NCI-H187 treated with DMSO at 0.1 percent for 48 hours (cell line): Measurements from ENCODE around the gene SIRT1.
"Not testable (repeated sequence)": the region's sequence is repeated elsewhere in the genome, so short reads cannot be mapped to it uniquely, and the experiment has no call there.

Experiments used
- DNase-seq: peaks from one replicate; lab custom pipeline; 2025; lab: John Stamatoyannopoulos, UW

The SIRT1 gene

GRCh38 chr10:67877421-67877820 is 7.0 kb upstream of the SIRT1 start:
- not testable (repeated sequence) for DNase-seq

GRCh38 chr10:67878133-67878532 is 6.3 kb upstream of the SIRT1 start:
- DNase-seq, result no peak

GRCh38 chr10:67883710-67884312 is 645 bp upstream of the SIRT1 start:
- no peak for DNase-seq

GRCh38 chr10:67884842-67885670 is 600 bp downstream of the SIRT1 start:
- DNase-seq, result no peak

- DNase-seq, result no peak
Observed at GRCh38 chr10:67893637-67894036, 9.2 kb downstream of the SIRT1 start.

- no peak for DNase-seq
Observed at GRCh38 chr10:67903581-67903980, 19.1 kb downstream of the SIRT1 start.

- no peak for DNase-seq
Observed at GRCh38 chr10:67912331-67912946, 28.0 kb downstream of the SIRT1 start.

GRCh38 chr10:67914777-67915340 is 30.4 kb downstream of the SIRT1 start:
- DNase-seq, result no peak

GRCh38 chr10:67917169-67917568 is 32.7 kb downstream of the SIRT1 start:
- no peak for DNase-seq

- no peak for DNase-seq
Observed at GRCh38 chr10:67917679-67918078, 33.2 kb downstream of the SIRT1 start.

GRCh38 chr10:67921065-67921464 is 36.6 kb downstream of the SIRT1 start:
- DNase-seq, result no peak

- DNase-seq, result no peak
Observed at GRCh38 chr10:67923551-67923950, 39.1 kb downstream of the SIRT1 start.

GRCh38 chr10:67924136-67924535 is 39.7 kb downstream of the SIRT1 start:
- DNase-seq, result no peak

GRCh38 chr10:67925449-67926005 is 41.1 kb downstream of the SIRT1 start:
- no peak for DNase-seq

- DNase-seq, result no peak
Observed at GRCh38 chr10:67926951-67927350, 42.5 kb downstream of the SIRT1 start.

GRCh38 chr10:67933199-67933598 is 48.7 kb downstream of the SIRT1 start:
- DNase-seq, result no peak

GRCh38 chr10:67934336-67934735 is 49.9 kb downstream of the SIRT1 start:
- no peak for DNase-seq

- no peak for DNase-seq
Observed at GRCh38 chr10:67935223-67935622, 50.8 kb downstream of the SIRT1 start.

- DNase-seq, result no peak
Observed at GRCh38 chr10:67936416-67936815, 52.0 kb downstream of the SIRT1 start.

- no peak for DNase-seq
Observed at GRCh38 chr10:67943917-67944316, 59.5 kb downstream of the SIRT1 start.

- DNase-seq, result no peak
Observed at GRCh38 chr10:67955614-67956013, 71.2 kb downstream of the SIRT1 start.

GRCh38 chr10:67959839-67960476 is 75.5 kb downstream of the SIRT1 start:
- no peak for DNase-seq
